ENCODE results near the gene WFDC5.
"Not testable (repeated sequence)": the region's sequence is repeated elsewhere in the genome, so short reads cannot be mapped to it uniquely, and the experiment has no call there.

WFDC5 gene

DNA sequence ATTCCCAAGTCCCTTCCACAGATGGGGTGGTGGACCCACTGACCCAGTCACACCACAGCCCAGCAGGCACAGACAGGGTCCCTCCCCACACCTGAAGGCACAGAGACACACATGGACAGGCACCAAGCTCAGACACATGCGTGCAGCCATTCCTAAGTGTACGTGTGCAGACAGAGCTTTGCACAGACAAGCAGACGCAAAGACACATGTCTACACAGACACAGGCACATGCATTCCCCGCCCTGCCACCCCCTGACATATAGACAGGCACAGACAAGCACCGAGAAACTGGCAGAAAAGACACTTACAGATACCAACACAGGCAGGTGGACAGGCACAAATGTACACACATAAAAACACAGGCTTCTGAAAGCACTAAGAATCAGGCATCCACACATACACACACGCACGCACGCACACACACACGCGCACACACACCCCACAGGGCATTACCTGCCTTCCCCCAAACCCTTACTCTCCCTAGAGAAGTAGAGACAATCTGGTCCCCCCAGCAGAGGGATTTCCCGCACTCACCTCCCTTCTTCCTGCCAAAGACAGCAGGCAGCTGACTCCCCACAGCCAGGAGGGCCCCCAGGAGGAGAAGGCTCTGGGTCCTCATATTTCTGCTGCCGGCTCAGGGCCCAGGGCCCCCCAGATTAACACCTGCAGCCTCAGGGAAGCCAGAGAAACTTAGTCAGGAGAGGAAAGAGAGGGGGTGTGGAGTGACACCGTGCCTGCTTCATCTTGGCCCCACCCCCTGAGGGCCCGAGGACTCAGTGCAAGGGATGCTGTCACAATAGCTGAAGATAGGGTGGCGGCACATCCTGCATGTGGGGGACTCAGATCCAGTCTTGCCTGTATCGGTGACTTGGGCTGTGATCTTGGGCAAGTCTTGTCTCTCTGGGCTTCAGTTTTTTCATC is at the start of gene WFDC5:
Gene WFDC5, minus strand, starts transcription at position 710 of the 921 bp plus-strand sequence. Its CDS starts 91 bp downstream, at position 619.
- in situ Hi-C loops (cut with MboI; ENCODE audit: low pct_unique_long_range_greater_than_20kb, low sequenced_read_pairs) = no loop called here
- no peak for DNase-seq

GRCh38 chr20:45163083-45163803 is 48.3 kb upstream of the WFDC5 start:
- DNase-seq = no peak
- in situ Hi-C loops (cut with MboI; ENCODE audit: low pct_unique_long_range_greater_than_20kb, low sequenced_read_pairs) = no loop called here

- no peak for DNase-seq
- in situ Hi-C loops (cut with MboI; ENCODE audit: low pct_unique_long_range_greater_than_20kb, low sequenced_read_pairs) = no loop called here
These were observed 43.0 kb upstream of the WFDC5 start for GRCh38 chr20:45157962-45158361.

- in situ Hi-C loops (cut with MboI; ENCODE audit: low pct_unique_long_range_greater_than_20kb, low sequenced_read_pairs) = no loop called here
- peak; percentile 1 for DNase-seq
These were observed 41.7 kb upstream of the WFDC5 start for GRCh38 chr20:45156713-45157112.

DNA sequence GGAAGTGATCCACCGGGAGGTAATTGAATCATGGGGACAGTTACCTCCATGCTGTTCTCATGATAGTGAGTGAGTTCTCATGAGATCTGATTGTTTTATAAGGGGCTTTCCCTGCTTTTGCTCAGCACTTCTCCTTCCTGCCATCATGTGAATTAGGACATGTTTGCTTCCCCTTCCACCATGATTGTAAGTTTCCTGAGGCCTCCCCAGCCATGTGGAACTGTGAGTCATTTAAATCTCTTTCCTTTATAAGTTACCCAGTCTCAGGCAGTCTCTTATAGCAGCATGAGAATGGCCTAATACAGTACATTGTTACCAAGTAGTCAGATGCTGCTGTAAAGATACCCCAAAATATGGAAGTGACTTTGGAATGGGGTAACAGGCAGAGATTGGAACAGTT is 39.8 kb upstream of the WFDC5 start:
- in situ Hi-C loops (cut with MboI; ENCODE audit: low pct_unique_long_range_greater_than_20kb, low sequenced_read_pairs); DNase-seq: not testable (repeated sequence)

GRCh38 chr20:45154183-45154582 is 39.2 kb upstream of the WFDC5 start:
- in situ Hi-C loops (cut with MboI; ENCODE audit: low pct_unique_long_range_greater_than_20kb, low sequenced_read_pairs) = no loop called here
- DNase-seq = no peak

DNA sequence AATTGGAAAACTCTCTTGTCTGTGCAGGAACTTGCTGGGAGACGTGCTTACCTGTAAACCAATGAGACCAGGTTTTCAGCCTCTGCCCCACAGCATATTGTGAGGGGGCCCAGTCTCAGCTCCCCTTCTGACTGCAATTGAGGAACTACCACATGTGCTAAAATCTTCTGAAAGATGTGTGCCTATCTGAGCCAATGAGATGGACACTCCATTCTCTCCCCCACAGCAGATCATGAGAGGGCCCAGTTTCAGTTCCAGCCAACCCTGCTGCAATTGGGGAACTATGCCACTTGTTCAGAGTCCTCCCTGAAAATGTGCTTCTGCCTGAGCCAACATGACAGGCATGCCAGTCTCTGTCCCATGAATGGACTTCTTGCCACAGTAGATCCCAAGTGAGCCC is 38.8 kb upstream of the WFDC5 start:
- peak; percentile 2 for DNase-seq
- in situ Hi-C loops (cut with MboI; ENCODE audit: low pct_unique_long_range_greater_than_20kb, low sequenced_read_pairs) = no loop called here

DNA sequence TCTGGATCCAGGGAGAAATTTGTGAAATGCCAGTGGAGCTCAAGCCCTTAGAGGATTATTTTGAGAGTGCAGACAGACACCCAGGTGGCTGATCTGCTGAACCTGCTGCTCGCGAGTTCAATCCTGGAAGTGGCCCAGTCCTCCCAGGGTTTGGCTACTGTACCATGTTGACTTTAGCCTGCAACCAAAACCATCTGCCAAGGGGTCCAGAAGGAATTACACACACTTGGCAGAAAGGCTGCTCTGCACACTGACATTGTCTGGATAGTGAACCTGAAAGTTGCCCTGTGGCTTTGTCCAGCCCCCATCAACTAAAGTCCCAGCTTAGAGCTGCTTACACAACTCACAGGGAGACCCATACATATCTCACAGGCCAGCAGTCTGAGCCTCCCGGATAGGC is 38.2 kb upstream of the WFDC5 start:
- no peak for DNase-seq
- in situ Hi-C loops (cut with MboI; ENCODE audit: low pct_unique_long_range_greater_than_20kb, low sequenced_read_pairs) = no loop called here

DNA sequence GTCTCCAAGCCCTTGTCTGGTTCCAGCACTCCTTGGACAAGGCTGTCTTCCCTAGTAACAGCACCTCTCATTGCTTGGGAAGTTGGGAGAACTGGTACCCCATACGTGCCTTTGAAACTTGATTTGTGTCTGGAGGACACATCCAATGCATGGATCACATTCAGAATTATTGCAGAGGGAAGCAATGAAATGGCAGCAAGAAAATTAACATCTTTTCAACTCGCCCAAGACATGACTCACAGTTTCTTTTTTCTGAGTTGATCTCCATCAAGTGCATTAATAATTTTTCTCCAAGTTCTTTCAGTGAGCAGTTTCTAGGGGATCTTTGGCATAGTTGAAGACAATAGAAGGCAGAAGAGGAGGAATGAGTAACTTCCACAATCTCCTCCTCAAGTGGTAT is 37.4 kb upstream of the WFDC5 start:
- DNase-seq = no peak
- in situ Hi-C loops (cut with MboI; ENCODE audit: low pct_unique_long_range_greater_than_20kb, low sequenced_read_pairs) = no loop called here

DNA sequence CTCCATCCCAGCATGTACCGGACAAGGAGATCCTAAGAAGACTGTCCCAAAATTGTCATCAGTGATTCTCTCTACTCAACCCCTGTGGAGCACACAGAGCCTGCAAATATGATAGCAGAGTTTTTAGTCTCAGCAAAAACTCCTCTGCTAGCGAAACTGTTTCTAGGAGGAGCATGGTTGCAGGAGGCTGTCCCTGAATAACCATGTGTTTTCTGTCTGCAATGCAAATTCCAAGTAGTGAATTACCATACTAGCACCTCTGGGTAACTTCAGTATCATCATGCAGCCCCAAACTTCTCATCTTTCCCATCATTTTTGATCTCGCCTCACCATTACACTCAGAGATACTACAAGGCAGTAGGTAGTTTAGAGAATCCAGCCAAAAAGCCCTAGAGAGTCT is 34.1 kb upstream of the WFDC5 start:
- no peak for DNase-seq
- in situ Hi-C loops (cut with MboI; ENCODE audit: low pct_unique_long_range_greater_than_20kb, low sequenced_read_pairs) = no loop called here

DNA sequence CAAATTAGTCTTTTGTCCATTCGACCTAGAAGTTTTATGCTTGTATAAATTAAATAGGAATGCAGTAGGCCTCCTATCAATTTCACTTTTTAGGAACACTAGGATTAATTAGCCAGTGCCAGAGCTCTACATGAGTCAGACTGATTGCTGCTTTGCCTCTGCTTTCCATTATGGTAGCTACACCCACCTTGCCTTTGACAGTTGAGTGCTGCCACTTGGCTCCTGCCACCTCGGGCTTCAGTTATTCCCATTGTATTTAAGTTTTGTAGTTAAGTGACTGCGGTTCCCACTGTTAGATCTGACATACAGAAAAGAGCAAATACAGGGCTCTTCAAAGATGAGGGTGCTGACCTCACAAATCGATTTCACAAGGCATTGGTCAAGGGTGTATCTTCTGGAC is 25.9 kb upstream of the WFDC5 start:
- in situ Hi-C loops (cut with MboI; ENCODE audit: low pct_unique_long_range_greater_than_20kb, low sequenced_read_pairs) = no loop called here
- DNase-seq = no peak

GRCh38 chr20:45139733-45140375 is 24.9 kb upstream of the WFDC5 start:
- DNase-seq; in situ Hi-C loops (cut with MboI; ENCODE audit: low pct_unique_long_range_greater_than_20kb, low sequenced_read_pairs): not testable (repeated sequence)

GRCh38 chr20:45138561-45139300 is 23.8 kb upstream of the WFDC5 start:
- in situ Hi-C loops (cut with MboI; ENCODE audit: low pct_unique_long_range_greater_than_20kb, low sequenced_read_pairs) = no loop called here
- peak; percentile 67 for DNase-seq

GRCh38 chr20:45136911-45137310 is 21.9 kb upstream of the WFDC5 start:
- no peak for DNase-seq
- in situ Hi-C loops (cut with MboI; ENCODE audit: low pct_unique_long_range_greater_than_20kb, low sequenced_read_pairs) = no loop called here

- in situ Hi-C loops (cut with MboI; ENCODE audit: low pct_unique_long_range_greater_than_20kb, low sequenced_read_pairs) = no loop called here
- no peak for DNase-seq
These were observed 13.1 kb upstream of the WFDC5 start for GRCh38 chr20:45128099-45128498.

GRCh38 chr20:45124365-45124764 is 9.4 kb upstream of the WFDC5 start, which contains the start of gene WFDC12:
TSS of gene WFDC12 (minus strand) at chr20:45124465. CDS start at chr20:45124447, 18 bp downstream.
- DNase-seq = no peak
- in situ Hi-C loops (cut with MboI; ENCODE audit: low pct_unique_long_range_greater_than_20kb, low sequenced_read_pairs) = no loop called here

DNA sequence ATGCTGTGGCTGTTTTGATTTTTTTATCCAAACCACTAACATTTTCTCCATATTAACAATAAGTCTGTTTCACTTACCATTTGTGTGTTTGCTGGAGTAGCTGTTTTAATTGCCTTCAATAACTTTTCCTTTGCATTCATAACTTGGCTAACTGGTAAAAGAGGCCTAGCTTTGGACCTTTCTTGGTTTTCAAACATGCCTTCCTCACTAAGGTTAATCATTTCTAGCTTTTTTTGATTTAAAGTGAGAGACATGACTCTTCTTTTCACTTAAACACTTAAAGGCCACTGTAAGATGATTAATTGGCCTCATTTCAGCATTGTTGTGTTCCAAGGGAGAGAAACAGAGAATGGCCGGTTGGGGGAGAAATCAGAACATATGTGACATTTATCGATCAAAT is 6.4 kb upstream of the WFDC5 start:
- DNase-seq = no peak
- in situ Hi-C loops (cut with MboI; ENCODE audit: low pct_unique_long_range_greater_than_20kb, low sequenced_read_pairs) = no loop called here

- in situ Hi-C loops (cut with MboI; ENCODE audit: low pct_unique_long_range_greater_than_20kb, low sequenced_read_pairs) = no loop called here
- DNase-seq = no peak
These were observed 4.7 kb upstream of the WFDC5 start for GRCh38 chr20:45119556-45120266.

- in situ Hi-C loops (cut with MboI; ENCODE audit: low pct_unique_long_range_greater_than_20kb, low sequenced_read_pairs) = no loop called here
- no peak for DNase-seq
These were observed 3.1 kb upstream of the WFDC5 start for GRCh38 chr20:45118028-45118427.
